WTC11 (cell line): ENCODE measurements around the gene TNRC6A. TPM values are rescaled to one million over a fixed set of nuclear protein-coding genes. Genes with fewer than 3 reads are reported as not detected.

Source experiments
- ATAC-seq: fragments of 200-7000 bp; cut with Tn5 transposase; 2 replicates; pipeline ENCODE4 v1.10.0; 2021; ENCODE audit warnings: mild to moderate bottlenecking, moderate library complexity
- CTCF ChIA-PET: fragments of 300-600 bp; sonication (Branson Sonifier 250); formaldehyde crosslinking; loops from one replicate; lab custom pipeline; 2021; ENCODE audit warnings: antibody characterized with exemption; lab: Charles Lee
- POLR2A ChIA-PET: fragments of 350-600 bp; sonication (Branson Sonifier 250); formaldehyde crosslinking; loops from one replicate; lab custom pipeline; 2021; ENCODE audit warnings: antibody characterized with exemption; lab: Charles Lee
- DNase-seq: peaks from one replicate; pipeline ENCODE4 v3.0.0; 2021; ENCODE audit warnings: low spot score
- H3K27ac Mint-ChIP-seq: 2 replicates; pipeline ENCODE4 v1.8.0; 2021; ENCODE audit warnings: mixed read lengths
- H3K27me3 Mint-ChIP-seq: 2 replicates; pipeline ENCODE4 v1.8.0; 2021; ENCODE audit warnings: low read depth, mild to moderate bottlenecking, moderate library complexity, mixed read lengths
- H3K36me3 Mint-ChIP-seq: 2 replicates; pipeline ENCODE4 v1.8.0; 2021; ENCODE audit warnings: mixed read lengths
- H3K4me1 Mint-ChIP-seq: 2 replicates; pipeline ENCODE4 v1.8.0; 2022; ENCODE audit warnings: mixed read lengths
- H3K4me3 Mint-ChIP-seq: 2 replicates; pipeline ENCODE4 v1.8.0; 2021; ENCODE audit warnings: mild to moderate bottlenecking, moderate library complexity, mixed read lengths
- H3K9me3 Mint-ChIP-seq: 2 replicates; pipeline ENCODE4 v1.8.0; 2021; ENCODE audit warnings: mixed read lengths
- ATF1 ChIP-seq: sonication (generic); formaldehyde crosslinking; IDR thresholded peaks from 2 replicates; pipeline ENCODE4 v1.8.1; 2023; ENCODE audit warnings: mild to moderate bottlenecking, moderate library complexity, missing genetic modification reagents
- CBFB ChIP-seq: sonication (generic); formaldehyde crosslinking; IDR thresholded peaks from 2 replicates; pipeline ENCODE4 v1.8.1; 2022; ENCODE audit warnings: mild to moderate bottlenecking, low read depth, missing genetic modification reagents
- GABPB1 ChIP-seq: sonication (generic); formaldehyde crosslinking; IDR thresholded peaks from 2 replicates; pipeline ENCODE4 v1.8.1; 2023; ENCODE audit warnings: mild to moderate bottlenecking, missing genetic modification reagents
- MYBL2 ChIP-seq: sonication (generic); formaldehyde crosslinking; IDR thresholded peaks from 2 replicates; pipeline ENCODE4 v1.8.1; 2023; ENCODE audit warnings: mild to moderate bottlenecking, moderate library complexity, missing genetic modification reagents
- NFYB ChIP-seq: sonication (generic); formaldehyde crosslinking; conservative IDR thresholded peaks from 2 replicates; pipeline ENCODE4 v1.8.0; 2022; ENCODE audit warnings: low read depth, missing genetic modification reagents
- PRRX2 ChIP-seq: fragments of 250-450 bp; sonication (Bioruptor Pico); IDR thresholded peaks from 2 replicates; pipeline ENCODE4 v1.8.0; 2021; ENCODE audit warnings: mild to moderate bottlenecking
- SMAD4 ChIP-seq: sonication (generic); formaldehyde crosslinking; IDR thresholded peaks from 2 replicates; pipeline ENCODE4 v1.8.0; 2022; ENCODE audit warnings: mild to moderate bottlenecking, missing genetic modification reagents
- SOX15 ChIP-seq: fragments of 250-450 bp; sonication (Bioruptor Pico); IDR thresholded peaks from 2 replicates; pipeline ENCODE4 v1.9.0; 2021; ENCODE audit warnings: mild to moderate bottlenecking
- TEAD4 ChIP-seq: sonication (generic); formaldehyde crosslinking; IDR thresholded peaks from 2 replicates; pipeline ENCODE4 v1.8.0; 2022; ENCODE audit warnings: mild to moderate bottlenecking, missing genetic modification reagents
- ZNF138 ChIP-seq: sonication (generic); formaldehyde crosslinking; conservative IDR thresholded peaks from 2 replicates; pipeline ENCODE4 v1.8.1; 2022; ENCODE audit warnings: mild to moderate bottlenecking, moderate library complexity, missing genetic modification reagents
- ZNF232 ChIP-seq: sonication (generic); formaldehyde crosslinking; IDR thresholded peaks from 2 replicates; pipeline ENCODE4 v1.8.0; 2022; ENCODE audit warnings: mild to moderate bottlenecking, missing genetic modification reagents
- ZNF396 ChIP-seq: fragments of 250-450 bp; sonication (Bioruptor Pico); IDR thresholded peaks from 2 replicates; pipeline ENCODE4 v1.8.0; 2021; ENCODE audit warnings: mild to moderate bottlenecking, moderate library complexity, borderline replicate concordance
- ZNF671 ChIP-seq: fragments of 250-450 bp; sonication (Bioruptor Pico); IDR thresholded peaks from 2 replicates; pipeline ENCODE4 v1.8.0; 2021; ENCODE audit warnings: mild to moderate bottlenecking
- total RNA-seq: library from RNA; stranded (reverse); gene quantifications from 3 replicates; pipeline ENCODE4 v1.2.3, GENCODE V29; 2021
- TF ChIP-seq, protein P1 (sequence below): sonication (generic); formaldehyde crosslinking; IDR thresholded peaks from 2 replicates; pipeline ENCODE4 v1.8.1; 2023; ENCODE audit warnings: mild to moderate bottlenecking, moderate library complexity, missing genetic modification reagents
- TF ChIP-seq, protein P2 (sequence below): sonication (generic); formaldehyde crosslinking; IDR thresholded peaks from 2 replicates; pipeline ENCODE4 v1.8.0; 2022; ENCODE audit warnings: mild to moderate bottlenecking, missing genetic modification reagents
- TF ChIP-seq, protein P3 (sequence below): sonication (generic); formaldehyde crosslinking; IDR thresholded peaks from 2 replicates; pipeline ENCODE4 v1.8.0; 2023; ENCODE audit warnings: missing genetic modification reagents
- TF ChIP-seq, protein P4 (sequence below): sonication (generic); formaldehyde crosslinking; conservative IDR thresholded peaks from 2 replicates; pipeline ENCODE4 v1.8.1; 2023; ENCODE audit warnings: mild to moderate bottlenecking, low read depth, missing genetic modification reagents, moderate library complexity
- TF ChIP-seq, protein P5 (sequence below): sonication (generic); formaldehyde crosslinking; IDR thresholded peaks from 2 replicates; pipeline ENCODE4 v1.8.0; 2023; ENCODE audit warnings: mild to moderate bottlenecking, missing genetic modification reagents
- TF ChIP-seq, protein P6 (sequence below): fragments of 250-450 bp; sonication (Bioruptor Pico); IDR thresholded peaks from 2 replicates; pipeline ENCODE4 v2.1.2; 2022; ENCODE audit warnings: mild to moderate bottlenecking, moderate library complexity
- TF ChIP-seq, protein P7 (sequence below): fragments of 250-450 bp; sonication (Bioruptor Pico); IDR thresholded peaks from 2 replicates; pipeline ENCODE4 v1.9.0; 2021; ENCODE audit warnings: mild to moderate bottlenecking

Gene TNRC6A
- total RNA-seq, 1 experiment from 2014 or later, result 86.3 TPM

DNA sequence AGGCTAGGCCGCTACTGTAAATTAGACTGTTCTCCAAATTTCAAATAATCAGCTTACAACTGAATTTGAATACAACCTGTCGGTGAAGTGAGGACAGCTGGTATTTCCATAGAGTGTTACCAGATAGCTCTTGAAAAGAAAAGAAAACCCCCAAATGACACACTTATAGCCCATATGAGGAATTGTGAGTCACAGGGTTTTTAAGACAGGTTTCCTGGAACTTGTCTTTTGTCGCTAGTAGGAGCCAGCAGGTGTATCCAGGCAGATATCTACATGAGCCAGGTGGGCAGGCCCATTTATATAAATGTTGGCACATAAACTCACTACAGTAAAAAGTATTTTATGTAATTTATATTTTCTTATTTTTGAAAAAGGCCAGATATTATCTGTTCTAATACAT is 24.0 kb downstream of the TNRC6A start (continued):
- TF ChIP-seq, protein P1, sequence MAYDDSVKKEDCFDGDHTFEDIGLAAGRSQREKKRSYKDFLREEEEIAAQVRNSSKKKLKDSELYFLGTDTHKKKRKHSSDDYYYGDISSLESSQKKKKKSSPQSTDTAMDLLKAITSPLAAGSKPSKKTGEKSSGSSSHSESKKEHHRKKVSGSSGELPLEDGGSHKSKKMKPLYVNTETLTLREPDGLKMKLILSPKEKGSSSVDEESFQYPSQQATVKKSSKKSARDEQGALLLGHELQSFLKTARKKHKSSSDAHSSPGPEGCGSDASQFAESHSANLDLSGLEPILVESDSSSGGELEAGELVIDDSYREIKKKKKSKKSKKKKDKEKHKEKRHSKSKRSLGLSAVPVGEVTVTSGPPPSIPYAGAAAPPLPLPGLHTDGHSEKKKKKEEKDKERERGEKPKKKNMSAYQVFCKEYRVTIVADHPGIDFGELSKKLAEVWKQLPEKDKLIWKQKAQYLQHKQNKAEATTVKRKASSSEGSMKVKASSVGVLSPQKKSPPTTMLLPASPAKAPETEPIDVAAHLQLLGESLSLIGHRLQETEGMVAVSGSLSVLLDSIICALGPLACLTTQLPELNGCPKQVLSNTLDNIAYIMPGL, result no peak
- TF ChIP-seq ZNF396 (CRISPR knock-in tag) (no peak), ZNF671 (CRISPR knock-in tag) (no peak), ZNF138 (CRISPR knock-in tag) (no peak), GABPB1 (no peak), SOX15 (no peak)

DNA sequence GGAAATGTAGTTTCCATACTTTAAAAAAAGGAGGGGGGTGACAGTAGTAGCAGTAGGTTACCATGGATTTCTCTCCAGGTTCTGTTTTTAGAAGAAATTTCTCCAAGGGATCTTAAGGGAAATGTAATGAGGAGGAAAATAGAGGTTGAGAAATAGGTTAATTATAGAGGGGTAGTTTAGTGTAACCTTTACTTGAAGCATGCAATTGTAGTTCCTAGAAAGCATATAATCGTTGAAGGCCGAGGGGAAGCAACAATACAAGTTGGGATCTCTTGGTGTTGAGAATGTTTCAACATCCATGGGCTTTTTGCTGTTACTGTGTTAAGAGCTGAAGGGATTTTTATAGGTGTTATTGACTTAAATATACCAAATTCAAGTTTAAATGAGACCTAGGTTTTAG is 25.1 kb downstream of the TNRC6A start:
- DNase-seq (no peak), ATAC-seq (no peak)
- TF ChIP-seq ZNF232 (CRISPR knock-in tag), result no peak
- no peak for TF ChIP-seq NFYB
- TF ChIP-seq, protein P2, sequence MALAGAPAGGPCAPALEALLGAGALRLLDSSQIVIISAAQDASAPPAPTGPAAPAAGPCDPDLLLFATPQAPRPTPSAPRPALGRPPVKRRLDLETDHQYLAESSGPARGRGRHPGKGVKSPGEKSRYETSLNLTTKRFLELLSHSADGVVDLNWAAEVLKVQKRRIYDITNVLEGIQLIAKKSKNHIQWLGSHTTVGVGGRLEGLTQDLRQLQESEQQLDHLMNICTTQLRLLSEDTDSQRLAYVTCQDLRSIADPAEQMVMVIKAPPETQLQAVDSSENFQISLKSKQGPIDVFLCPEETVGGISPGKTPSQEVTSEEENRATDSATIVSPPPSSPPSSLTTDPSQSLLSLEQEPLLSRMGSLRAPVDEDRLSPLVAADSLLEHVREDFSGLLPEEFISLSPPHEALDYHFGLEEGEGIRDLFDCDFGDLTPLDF (CRISPR knock-in tag), result no peak
- no peak for TF ChIP-seq GABPB1
- TF ChIP-seq, protein P3, sequence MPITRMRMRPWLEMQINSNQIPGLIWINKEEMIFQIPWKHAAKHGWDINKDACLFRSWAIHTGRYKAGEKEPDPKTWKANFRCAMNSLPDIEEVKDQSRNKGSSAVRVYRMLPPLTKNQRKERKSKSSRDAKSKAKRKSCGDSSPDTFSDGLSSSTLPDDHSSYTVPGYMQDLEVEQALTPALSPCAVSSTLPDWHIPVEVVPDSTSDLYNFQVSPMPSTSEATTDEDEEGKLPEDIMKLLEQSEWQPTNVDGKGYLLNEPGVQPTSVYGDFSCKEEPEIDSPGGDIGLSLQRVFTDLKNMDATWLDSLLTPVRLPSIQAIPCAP (CRISPR knock-in tag), result no peak
- no peak for TF ChIP-seq CBFB (CRISPR knock-in tag)
- TF ChIP-seq, protein P4, sequence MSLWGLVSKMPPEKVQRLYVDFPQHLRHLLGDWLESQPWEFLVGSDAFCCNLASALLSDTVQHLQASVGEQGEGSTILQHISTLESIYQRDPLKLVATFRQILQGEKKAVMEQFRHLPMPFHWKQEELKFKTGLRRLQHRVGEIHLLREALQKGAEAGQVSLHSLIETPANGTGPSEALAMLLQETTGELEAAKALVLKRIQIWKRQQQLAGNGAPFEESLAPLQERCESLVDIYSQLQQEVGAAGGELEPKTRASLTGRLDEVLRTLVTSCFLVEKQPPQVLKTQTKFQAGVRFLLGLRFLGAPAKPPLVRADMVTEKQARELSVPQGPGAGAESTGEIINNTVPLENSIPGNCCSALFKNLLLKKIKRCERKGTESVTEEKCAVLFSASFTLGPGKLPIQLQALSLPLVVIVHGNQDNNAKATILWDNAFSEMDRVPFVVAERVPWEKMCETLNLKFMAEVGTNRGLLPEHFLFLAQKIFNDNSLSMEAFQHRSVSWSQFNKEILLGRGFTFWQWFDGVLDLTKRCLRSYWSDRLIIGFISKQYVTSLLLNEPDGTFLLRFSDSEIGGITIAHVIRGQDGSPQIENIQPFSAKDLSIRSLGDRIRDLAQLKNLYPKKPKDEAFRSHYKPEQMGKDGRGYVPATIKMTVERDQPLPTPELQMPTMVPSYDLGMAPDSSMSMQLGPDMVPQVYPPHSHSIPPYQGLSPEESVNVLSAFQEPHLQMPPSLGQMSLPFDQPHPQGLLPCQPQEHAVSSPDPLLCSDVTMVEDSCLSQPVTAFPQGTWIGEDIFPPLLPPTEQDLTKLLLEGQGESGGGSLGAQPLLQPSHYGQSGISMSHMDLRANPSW (CRISPR knock-in tag), result no peak
- no peak for TF ChIP-seq ATF1 (CRISPR knock-in tag)
- TF ChIP-seq SMAD4 (CRISPR knock-in tag), result no peak
- no peak for TF ChIP-seq TEAD4 (CRISPR knock-in tag)
- TF ChIP-seq, protein P5, sequence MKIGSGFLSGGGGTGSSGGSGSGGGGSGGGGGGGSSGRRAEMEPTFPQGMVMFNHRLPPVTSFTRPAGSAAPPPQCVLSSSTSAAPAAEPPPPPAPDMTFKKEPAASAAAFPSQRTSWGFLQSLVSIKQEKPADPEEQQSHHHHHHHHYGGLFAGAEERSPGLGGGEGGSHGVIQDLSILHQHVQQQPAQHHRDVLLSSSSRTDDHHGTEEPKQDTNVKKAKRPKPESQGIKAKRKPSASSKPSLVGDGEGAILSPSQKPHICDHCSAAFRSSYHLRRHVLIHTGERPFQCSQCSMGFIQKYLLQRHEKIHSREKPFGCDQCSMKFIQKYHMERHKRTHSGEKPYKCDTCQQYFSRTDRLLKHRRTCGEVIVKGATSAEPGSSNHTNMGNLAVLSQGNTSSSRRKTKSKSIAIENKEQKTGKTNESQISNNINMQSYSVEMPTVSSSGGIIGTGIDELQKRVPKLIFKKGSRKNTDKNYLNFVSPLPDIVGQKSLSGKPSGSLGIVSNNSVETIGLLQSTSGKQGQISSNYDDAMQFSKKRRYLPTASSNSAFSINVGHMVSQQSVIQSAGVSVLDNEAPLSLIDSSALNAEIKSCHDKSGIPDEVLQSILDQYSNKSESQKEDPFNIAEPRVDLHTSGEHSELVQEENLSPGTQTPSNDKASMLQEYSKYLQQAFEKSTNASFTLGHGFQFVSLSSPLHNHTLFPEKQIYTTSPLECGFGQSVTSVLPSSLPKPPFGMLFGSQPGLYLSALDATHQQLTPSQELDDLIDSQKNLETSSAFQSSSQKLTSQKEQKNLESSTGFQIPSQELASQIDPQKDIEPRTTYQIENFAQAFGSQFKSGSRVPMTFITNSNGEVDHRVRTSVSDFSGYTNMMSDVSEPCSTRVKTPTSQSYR (CRISPR knock-in tag), result no peak
- TF ChIP-seq, protein P6, sequence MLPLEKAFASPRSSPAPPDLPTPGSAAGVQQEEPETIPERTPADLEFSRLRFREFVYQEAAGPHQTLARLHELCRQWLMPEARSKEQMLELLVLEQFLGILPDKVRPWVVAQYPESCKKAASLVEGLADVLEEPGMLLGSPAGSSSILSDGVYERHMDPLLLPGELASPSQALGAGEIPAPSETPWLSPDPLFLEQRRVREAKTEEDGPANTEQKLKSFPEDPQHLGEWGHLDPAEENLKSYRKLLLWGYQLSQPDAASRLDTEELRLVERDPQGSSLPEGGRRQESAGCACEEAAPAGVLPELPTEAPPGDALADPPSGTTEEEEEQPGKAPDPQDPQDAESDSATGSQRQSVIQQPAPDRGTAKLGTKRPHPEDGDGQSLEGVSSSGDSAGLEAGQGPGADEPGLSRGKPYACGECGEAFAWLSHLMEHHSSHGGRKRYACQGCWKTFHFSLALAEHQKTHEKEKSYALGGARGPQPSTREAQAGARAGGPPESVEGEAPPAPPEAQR (CRISPR knock-in tag), result no peak
- TF ChIP-seq ZNF396 (CRISPR knock-in tag), result no peak
- TF ChIP-seq, protein P7, sequence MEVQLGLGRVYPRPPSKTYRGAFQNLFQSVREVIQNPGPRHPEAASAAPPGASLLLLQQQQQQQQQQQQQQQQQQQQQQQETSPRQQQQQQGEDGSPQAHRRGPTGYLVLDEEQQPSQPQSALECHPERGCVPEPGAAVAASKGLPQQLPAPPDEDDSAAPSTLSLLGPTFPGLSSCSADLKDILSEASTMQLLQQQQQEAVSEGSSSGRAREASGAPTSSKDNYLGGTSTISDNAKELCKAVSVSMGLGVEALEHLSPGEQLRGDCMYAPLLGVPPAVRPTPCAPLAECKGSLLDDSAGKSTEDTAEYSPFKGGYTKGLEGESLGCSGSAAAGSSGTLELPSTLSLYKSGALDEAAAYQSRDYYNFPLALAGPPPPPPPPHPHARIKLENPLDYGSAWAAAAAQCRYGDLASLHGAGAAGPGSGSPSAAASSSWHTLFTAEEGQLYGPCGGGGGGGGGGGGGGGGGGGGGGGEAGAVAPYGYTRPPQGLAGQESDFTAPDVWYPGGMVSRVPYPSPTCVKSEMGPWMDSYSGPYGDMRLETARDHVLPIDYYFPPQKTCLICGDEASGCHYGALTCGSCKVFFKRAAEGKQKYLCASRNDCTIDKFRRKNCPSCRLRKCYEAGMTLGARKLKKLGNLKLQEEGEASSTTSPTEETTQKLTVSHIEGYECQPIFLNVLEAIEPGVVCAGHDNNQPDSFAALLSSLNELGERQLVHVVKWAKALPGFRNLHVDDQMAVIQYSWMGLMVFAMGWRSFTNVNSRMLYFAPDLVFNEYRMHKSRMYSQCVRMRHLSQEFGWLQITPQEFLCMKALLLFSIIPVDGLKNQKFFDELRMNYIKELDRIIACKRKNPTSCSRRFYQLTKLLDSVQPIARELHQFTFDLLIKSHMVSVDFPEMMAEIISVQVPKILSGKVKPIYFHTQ (CRISPR knock-in tag), result no peak
- TF ChIP-seq MYBL2 (CRISPR knock-in tag), result no peak
- TF ChIP-seq PRRX2 (CRISPR knock-in tag), result no peak
- TF ChIP-seq, protein P1, result no peak
- Mint-ChIP-seq H3K4me3 (no peak overlapping the region), H3K27ac (peak overlapping the region; percentile 78), H3K4me1 (peaks cover 36% of the 10 kb centered on the region), H3K9me3 (no peaks in the 10 kb centered on the region), H3K36me3 (no peaks in the 10 kb centered on the region), H3K27me3 (no peaks in the 10 kb centered on the region)
- ChIA-PET POLR2A (interaction anchor here (0.6 kb wide), 1 partner anchor 28 kb away, joined by 3 read pairs; no protein-coding TSS in a partner anchor), CTCF (interaction anchor here (1.6 kb wide), 1 partner anchor 9 kb away, joined by 4 read pairs; no protein-coding TSS in a partner anchor)
